HG03280 (cell line): ENCODE results near the gene SMIM41.

Source experiments
- ATAC-seq: cut with Tn5 transposase; IDR thresholded peaks from one replicate; pipeline ENCODE4 v1.9.1; 2021; ENCODE audit warnings: mild to moderate bottlenecking, moderate library complexity; ENCODE audit not compliant: unreplicated experiment

Gene SMIM41

GRCh38 chr12:52145228-52146088, 66.0 kb downstream of the SMIM41 start:
- no peak for ATAC-seq

GRCh38 chr12:52146089-52146821, 66.8 kb downstream of the SMIM41 start:
- ATAC-seq = no peak

DNA sequence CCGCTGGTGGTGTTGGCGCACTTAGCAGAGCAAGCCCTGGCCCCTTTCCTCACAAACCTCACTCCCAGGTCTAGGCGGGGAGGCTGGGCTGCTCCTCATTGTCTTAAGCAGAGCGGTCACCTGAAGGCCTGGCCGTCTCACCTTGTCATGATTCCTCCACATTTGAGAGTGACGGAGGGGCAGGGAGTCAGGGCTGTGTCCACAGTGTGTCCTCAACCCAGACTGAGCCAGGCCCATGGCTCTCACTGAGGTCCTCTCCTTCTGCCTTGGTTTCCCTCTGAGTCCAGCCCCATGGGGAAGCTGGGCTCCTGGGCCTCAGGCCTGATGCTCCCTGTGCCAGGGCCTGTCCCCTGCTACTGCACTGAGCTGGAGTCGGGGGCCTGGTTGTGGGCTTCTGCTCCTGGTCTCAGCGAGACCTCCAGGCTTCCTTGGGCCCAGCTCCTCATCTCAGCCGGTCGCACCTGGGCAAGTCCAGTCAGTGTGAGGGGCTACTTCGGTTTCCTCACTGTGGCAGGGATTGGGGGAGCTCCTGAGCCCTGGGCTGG, 67.4 kb downstream of the SMIM41 start:
- no peak for ATAC-seq

- no peak for ATAC-seq
Measured at GRCh38 chr12:52147367-52147963, 68.0 kb downstream of the SMIM41 start.

DNA sequence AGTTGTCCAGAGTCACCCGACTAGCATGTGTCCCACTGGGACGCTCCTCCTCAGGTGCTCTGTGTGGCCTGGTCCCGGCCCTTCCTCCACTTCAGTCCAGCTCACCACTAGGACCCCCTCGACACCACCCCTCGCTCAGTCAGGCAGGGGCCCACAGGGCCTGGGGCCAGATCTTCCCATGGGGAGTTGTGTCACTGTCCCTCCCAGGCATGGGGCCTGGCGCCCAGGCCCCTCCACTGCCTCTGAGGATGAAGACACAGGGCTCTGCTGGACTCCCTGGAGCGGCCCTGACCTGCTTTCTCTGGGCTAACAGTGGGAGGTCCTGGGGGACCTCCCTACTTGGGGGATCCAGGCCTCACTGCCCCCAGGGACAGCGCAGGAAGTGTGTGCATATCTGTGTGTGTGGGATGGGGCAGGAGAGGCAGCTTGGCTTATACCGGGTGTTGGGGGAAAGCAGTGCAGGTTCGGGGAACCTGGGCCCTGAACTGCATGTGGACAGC, 68.5 kb downstream of the SMIM41 start:
- no peak for ATAC-seq

DNA sequence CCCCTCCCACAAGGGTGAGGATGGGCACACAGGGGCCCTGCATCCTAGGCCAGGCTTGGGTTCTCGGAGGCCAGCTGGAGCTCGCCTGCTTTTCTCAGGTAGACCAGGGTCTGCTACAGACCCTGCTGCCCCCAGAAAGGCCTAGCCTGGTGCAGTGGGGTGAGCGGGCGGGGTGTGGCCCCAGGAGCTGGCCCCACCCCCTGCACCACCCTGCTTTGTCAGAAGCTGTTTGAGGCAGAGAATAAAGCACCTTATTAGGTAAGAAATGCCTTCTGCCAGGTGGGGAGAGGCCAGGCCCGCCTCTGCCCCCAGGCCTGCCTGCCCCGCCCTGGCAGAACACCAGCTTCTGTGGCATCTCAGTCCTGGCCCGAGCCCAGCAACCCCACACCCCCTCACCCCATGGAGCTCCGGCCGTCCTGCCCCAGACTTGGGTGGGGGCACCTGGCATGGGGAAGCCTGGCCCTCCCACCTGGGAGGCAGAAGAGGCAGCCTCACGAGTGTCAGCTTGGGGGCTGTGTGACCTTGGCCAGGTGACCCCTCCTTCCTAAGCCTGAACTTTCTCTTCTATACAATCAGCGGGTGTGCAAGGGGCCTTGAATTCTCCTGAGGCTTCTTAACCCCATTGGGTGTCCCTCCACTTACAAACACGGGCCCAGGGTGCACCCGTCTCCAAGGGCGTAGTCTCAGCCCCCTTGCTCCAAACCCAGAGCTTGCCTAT, 69.1 kb downstream of the SMIM41 start:
- ATAC-seq = no peak

DNA sequence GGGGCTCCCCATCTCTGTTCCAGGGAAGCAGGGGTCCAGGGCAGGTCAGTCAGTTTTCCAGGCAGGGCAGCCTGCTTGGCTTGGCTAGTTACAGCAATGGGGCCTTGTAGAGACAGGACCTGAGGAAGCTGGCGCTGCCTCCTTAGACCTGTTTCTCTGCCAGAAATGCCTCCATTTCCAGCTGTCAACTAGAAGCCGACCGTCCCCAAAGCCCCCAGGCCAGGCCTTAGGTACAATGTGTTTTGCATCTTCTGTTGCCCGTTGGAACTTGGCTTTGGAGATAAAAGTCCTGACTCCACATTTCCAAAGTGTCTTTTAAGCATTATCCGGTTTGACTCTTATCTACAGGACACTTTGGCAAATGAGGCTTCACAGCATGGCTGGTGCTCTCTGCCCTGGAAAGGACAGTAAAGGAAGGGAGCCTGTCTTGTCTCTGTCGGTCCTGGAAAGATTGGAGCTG, 69.7 kb downstream of the SMIM41 start:
- ATAC-seq = no peak

DNA sequence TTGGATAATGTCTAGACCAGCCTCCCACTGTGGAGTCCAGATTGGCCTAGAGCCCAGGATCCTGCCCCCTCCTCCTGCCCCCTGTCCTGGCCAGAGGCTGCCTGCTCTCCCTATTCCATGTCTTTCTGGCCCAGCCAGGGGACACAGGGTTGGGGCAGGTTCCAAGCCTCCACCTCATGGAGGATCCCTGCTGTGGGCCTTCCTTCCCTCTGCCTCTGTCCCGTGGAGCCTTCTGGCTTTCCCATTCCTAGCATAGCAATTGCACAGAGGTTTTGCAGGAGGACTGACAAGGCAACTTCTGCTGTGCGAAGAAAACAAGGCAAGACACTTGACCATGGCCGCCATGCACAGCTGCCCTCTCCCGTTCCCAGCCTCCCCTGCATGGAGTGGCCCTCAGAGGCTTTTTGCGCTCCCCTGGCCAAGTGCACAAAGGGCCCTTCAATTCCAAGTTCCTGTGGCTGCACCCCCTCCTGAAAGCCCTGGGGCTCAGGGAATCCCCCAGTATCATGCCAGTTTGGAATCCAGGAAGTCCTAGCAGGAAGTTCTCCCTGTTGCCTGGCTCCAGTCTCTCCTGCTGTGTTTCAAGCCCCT, 70.2 kb downstream of the SMIM41 start:
- ATAC-seq = no peak

DNA sequence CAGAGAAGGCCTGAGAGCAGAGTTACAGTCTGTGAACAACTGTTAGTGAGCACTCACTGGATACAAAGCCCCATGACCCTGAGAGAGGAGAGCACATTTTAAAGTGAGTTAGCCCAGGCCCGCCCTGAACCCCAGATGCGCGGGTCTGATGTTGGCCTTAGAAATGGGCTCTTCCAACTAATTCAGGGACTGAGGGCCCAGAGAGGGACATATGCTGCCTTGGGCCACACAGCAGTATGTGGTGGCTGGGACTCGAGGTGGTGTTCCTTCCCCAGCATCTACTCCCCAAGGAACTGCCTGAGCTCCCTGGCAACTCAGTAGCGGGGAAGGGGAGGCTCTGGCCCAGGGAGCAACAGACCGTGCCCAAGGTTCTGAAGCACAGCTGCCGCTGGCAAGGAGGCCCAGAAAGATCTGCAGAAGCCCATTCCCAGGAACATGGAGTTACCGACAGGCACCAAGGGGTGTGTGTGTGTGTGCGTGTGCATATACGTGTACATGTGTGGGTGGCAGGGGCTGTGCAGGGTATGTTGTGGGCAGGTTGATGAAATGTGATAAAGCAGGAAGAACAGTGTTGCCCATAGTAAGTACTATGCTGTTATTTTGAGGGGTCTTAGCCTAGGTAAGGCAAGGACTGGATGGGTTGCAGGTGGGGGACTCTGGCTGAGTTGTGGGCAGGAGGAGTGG, 71.8 kb downstream of the SMIM41 start:
- no peak for ATAC-seq

GRCh38 chr12:52151837-52152783, 72.6 kb downstream of the SMIM41 start:
- ATAC-seq = no peak

DNA sequence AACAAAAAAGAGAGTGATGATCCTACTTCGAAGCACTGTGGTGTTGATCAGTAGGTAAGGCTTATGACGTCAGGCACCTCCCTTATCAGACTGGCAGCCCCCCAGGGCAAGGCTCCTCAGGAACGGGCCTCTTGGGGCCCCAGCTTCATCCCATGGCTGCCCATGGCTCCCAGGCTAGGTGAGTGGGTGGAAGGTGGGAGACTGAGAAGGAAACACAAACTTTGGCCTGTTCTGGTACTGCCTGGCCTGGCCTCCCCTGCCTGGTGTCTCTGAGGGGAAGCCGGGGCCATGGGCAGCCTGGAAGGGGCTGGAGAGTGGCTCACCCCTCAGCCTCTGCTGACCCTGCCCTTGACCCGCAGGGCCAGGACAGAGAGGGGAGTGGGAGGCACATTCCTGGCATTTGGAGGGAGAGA, 73.4 kb downstream of the SMIM41 start:
- no peak for ATAC-seq

DNA sequence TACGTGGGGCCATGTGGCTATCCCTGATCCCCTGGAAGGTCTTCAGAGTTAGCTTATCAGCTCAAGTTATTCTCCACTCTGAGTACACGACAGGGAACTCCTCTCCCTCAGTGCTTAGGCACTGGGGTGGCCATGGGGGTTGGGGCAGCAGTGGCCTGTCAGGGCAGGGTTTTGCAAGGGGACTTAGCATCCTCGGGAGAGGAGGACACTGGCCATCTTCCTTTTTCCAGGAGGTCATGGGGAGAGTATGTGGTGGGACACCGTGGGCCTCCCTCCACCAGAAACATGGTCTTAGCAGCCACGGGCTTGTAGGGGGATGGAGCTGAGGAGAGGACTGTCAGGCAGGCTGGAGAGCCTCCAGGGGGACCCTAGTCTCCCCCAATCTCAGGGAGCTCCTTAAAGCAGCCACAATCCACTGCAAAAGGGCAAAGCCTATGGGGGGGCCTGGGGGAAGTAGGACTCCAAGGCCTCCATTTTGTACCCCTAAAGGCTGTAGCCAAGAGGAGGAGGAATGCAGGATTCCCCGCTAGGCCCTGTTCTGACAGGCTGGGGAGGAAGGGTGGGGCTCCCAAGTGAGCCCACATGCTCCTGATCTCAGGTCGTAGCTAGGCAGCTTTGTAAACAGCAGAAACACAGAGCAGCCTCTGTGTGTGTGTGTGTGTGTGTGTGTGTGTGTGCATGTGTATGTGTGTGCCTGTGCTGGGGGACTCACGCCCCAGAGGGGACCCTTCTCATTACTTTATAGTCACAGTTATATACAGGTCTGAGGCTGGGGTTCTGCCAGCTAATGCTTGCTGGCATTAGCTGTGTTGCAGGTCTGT, 75.8 kb downstream of the SMIM41 start:
- no peak for ATAC-seq

- no peak for ATAC-seq
Measured at GRCh38 chr12:52156311-52156710, 76.8 kb downstream of the SMIM41 start.

DNA sequence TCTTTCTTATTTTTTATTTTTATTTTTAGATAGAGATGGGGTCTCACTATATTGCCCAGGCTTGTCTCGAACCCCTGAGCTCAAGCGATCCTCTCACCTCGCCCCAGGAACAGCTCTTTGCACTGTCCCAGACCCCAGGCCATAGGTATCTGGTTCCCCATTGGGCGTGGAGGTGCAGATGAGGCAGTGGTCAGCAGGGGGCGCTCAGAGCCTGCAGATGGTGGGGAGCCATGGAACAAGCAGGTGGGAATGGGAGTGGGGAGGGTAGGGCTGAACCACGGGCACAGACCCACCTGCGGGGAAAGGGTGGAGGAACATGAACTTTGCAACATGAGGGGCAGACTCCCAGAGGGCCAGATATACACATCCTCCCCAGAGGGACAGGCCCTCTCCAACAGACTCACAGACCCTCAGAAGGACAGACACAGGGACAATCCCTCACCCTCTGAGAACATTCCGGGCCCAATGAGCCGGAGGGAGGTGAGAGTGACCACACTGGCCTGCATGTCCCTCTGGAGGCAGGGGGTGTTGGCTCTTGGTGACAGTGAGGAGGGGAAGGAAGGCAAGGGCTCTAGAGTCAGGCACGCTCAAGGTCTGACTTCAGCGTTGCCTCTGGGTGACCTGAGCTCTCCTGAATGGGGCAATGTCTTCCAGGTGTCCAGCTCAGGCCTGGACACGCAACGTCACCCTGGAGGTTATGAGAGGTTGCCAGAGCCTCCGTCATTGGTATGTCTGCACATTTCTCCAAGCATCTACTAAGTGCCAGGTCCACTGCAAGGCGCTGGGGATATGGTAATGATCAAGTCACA, 77.5 kb downstream of the SMIM41 start:
- no peak for ATAC-seq

DNA sequence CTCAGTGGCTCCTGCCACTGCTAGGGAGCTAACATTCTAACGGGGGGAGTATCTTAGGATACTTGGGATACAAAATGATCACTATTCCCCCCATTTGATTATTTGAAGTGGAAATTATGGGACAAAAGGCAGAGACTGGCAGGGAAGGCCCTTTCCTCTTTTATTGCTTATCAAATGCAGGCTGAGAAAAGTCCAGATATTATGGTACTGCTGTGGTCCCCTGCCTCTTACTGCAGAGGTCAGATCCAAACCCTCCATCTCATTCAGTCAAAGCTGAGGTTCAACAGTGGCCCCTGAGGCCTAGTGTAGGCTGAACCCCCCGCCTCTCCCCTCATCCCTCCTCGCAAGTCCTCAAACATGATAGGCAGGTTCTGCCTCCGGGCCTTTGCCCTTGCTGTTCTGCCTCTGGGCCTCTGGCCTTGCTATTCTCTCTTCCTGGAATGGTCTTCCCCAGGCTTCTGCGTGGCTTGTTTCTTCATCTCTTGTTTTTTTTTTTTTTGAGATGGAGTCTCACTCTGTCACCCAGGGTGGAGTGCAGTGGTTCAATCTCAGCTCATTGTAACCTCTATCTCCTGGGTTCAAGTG, 78.2 kb downstream of the SMIM41 start:
- ATAC-seq = no peak
